Ishikawa (cell line): ENCODE measurements around the gene MACROD2.

Source experiments
- CEBPB ChIP-seq: IDR thresholded peaks from 2 replicates; pipeline ENCODE4 v1.6.1; 2012
- CREB1 ChIP-seq: IDR thresholded peaks from 2 replicates; pipeline ENCODE4 v1.6.1; 2012; ENCODE audit warnings: low read depth
- EGR1 ChIP-seq: IDR thresholded peaks from 2 replicates; pipeline ENCODE4 v1.6.1; 2012
- EP300 ChIP-seq: IDR thresholded peaks from 2 replicates; pipeline ENCODE4 v1.6.1; 2012; ENCODE audit warnings: borderline replicate concordance
- FOXM1 ChIP-seq: IDR thresholded peaks from 2 replicates; pipeline ENCODE4 v1.6.1; 2012; ENCODE audit warnings: low read depth, borderline replicate concordance
- NFIC ChIP-seq: IDR thresholded peaks from 2 replicates; pipeline ENCODE4 v1.6.1; 2012
- RAD21 ChIP-seq: IDR thresholded peaks from 2 replicates; pipeline ENCODE4 v1.6.1; 2012; ENCODE audit warnings: low read depth
- TAF1 ChIP-seq: IDR thresholded peaks from 2 replicates; pipeline ENCODE4 v1.6.1; 2012; ENCODE audit warnings: low read depth, mild to moderate bottlenecking
- TCF12 ChIP-seq: IDR thresholded peaks from 2 replicates; pipeline ENCODE4 v1.6.1; 2012; ENCODE audit warnings: low read depth
- TEAD4 ChIP-seq: IDR thresholded peaks from 2 replicates; pipeline ENCODE4 v1.6.1; 2012
- YY1 ChIP-seq: IDR thresholded peaks from 2 replicates; pipeline ENCODE4 v1.6.1; 2012; ENCODE audit warnings: low read depth
- ZBTB7A ChIP-seq: IDR thresholded peaks from 2 replicates; pipeline ENCODE4 v1.6.1; 2012; ENCODE audit warnings: low read depth
- TF ChIP-seq, protein P1 (sequence below): IDR thresholded peaks from 2 replicates; pipeline ENCODE4 v1.6.1; 2012; ENCODE audit warnings: low read depth, mild to moderate bottlenecking
- TF ChIP-seq, protein P2 (sequence below): IDR thresholded peaks from 2 replicates; pipeline ENCODE4 v1.6.1; 2012
- TF ChIP-seq, protein P3 (sequence below): IDR thresholded peaks from 2 replicates; pipeline ENCODE4 v1.6.1; 2012

Gene MACROD2

DNA sequence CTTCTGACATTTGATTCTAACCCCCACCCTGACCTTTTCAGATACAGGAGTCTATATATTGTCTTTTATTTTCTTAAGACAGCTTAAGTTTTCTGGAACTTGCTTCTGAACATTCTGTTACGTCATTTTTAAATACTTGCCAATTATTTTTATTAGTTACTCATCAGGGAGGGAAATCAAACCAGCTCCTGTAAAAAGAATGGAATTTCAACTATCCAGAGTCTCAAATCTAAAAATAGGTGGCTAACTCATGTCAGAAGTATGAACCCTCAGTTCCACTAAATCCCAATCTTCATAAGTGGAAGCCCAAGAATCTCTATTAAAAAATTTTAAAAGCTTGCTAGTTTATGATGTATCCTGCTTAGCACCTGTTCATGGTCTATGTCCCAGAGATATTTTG is 1677.9 kb downstream of the MACROD2 start:
- no peak for TF ChIP-seq NFIC
- no peak for TF ChIP-seq EP300
- no peak for TF ChIP-seq FOXM1
- no peak for TF ChIP-seq TEAD4
- TF ChIP-seq, protein P1, sequence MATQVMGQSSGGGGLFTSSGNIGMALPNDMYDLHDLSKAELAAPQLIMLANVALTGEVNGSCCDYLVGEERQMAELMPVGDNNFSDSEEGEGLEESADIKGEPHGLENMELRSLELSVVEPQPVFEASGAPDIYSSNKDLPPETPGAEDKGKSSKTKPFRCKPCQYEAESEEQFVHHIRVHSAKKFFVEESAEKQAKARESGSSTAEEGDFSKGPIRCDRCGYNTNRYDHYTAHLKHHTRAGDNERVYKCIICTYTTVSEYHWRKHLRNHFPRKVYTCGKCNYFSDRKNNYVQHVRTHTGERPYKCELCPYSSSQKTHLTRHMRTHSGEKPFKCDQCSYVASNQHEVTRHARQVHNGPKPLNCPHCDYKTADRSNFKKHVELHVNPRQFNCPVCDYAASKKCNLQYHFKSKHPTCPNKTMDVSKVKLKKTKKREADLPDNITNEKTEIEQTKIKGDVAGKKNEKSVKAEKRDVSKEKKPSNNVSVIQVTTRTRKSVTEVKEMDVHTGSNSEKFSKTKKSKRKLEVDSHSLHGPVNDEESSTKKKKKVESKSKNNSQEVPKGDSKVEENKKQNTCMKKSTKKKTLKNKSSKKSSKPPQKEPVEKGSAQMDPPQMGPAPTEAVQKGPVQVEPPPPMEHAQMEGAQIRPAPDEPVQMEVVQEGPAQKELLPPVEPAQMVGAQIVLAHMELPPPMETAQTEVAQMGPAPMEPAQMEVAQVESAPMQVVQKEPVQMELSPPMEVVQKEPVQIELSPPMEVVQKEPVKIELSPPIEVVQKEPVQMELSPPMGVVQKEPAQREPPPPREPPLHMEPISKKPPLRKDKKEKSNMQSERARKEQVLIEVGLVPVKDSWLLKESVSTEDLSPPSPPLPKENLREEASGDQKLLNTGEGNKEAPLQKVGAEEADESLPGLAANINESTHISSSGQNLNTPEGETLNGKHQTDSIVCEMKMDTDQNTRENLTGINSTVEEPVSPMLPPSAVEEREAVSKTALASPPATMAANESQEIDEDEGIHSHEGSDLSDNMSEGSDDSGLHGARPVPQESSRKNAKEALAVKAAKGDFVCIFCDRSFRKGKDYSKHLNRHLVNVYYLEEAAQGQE: no peak
- TF ChIP-seq, protein P2, sequence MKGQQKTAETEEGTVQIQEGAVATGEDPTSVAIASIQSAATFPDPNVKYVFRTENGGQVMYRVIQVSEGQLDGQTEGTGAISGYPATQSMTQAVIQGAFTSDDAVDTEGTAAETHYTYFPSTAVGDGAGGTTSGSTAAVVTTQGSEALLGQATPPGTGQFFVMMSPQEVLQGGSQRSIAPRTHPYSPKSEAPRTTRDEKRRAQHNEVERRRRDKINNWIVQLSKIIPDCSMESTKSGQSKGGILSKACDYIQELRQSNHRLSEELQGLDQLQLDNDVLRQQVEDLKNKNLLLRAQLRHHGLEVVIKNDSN: no peak
- no peak for TF ChIP-seq CREB1
- TF ChIP-seq YY1: no peak
- TF ChIP-seq CEBPB: no peak

DNA sequence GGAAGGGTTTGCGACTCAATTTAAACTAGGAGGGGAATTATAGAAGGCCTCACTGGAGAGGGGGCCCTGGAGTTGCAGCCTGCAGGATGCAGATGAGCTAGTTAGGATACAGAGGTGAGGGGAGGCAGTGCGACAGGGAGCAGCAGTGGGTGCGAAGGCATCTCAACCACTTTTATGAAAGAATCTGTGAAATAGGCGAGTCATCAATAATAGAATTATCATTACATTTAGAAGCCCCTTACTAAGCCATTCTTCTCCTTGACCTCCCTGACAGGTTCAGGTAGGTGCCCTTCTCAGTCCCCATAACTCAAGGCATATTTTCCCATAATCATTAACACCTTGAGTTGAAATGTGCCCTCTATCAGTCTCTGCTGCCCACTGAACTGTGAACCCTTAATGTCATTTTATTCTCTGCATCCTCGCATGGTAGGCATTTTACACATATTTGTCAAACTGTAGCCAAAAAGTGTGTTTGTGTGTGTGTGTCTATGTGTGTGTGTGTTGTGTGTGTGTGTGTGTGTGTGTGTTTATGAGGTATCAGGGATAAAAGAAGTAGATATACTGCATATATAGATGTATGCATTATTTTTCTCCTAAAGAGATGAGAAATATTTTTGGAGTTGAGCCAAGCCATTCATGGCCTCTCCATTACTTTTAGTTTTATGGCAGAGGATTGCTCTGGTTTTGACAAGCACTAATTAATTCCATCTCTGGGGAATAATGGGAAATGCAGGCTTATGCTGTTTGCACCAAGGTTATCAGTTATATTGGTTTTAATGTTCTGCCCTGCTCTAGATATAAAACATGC is 1679.1 kb downstream of the MACROD2 start:
- no peak for TF ChIP-seq NFIC
- TF ChIP-seq YY1: no peak
- TF ChIP-seq, protein P2: no peak
- TF ChIP-seq TCF12: no peak
- no peak for TF ChIP-seq EP300
- no peak for TF ChIP-seq ZBTB7A

DNA sequence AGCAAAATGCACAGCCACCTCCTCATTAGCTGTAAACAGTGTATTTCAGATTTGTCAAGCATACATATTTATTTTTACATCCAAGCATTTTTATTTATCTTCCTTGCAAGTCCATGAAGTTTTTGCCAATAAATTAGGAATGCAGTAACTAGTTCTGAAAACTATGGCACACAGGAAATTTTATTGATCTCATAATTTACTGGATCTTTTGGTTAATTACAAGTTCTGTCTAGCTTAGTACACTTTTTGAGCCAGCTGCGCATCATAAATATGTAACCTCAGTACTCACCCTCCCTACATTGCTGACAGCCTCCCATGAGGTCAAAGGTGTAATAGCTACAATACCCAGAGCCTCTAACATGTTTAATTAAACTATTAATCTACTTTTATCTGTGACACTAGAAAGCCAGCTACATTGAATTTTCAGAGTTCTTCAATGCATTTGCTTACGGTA is 1679.8 kb downstream of the MACROD2 start:
- TF ChIP-seq YY1 (no peak), TEAD4 (no peak), ZBTB7A (no peak), CEBPB (no peak), CREB1 (no peak), TAF1 (no peak), EGR1 (no peak), TCF12 (no peak), NFIC (no peak)
- TF ChIP-seq, protein P3, sequence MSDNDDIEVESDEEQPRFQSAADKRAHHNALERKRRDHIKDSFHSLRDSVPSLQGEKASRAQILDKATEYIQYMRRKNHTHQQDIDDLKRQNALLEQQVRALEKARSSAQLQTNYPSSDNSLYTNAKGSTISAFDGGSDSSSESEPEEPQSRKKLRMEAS: no peak
- TF ChIP-seq, protein P1: no peak

DNA sequence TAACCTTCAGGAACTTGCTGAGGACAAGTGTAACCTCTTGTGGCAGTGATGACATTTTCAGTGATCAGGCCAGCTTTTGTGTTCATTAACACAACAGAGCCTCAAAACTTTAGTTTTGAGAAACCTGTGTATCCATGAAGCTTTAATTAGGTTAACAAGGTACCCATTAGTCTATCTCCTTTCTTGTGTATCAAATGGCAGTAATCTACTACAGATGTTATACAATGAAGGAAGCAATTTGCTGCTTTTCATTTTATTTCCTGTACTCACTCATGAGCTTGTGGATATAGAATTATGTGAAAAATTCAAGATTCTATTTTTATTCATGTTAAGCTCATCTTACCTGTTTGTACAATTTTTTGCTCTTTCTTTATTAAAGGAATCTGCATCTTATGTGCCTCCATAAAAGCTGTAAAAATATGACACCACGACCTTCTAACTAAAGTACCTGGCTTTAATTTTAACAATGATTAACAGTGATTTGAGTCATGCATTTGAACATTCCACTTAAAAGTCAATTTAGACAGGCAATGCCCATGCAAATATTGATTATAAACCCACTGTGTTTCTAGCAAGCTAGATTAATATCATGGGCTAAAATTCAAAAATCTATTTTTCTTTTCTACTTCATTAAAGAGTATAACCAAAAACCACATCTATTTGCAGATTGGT is 1680.6 kb downstream of the MACROD2 start:
- TF ChIP-seq NFIC: no peak
- TF ChIP-seq EP300: no peak
- TF ChIP-seq FOXM1: no peak
- TF ChIP-seq, protein P2: no peak
- no peak for TF ChIP-seq CEBPB
- TF ChIP-seq TEAD4: no peak
- TF ChIP-seq CREB1: no peak
- TF ChIP-seq ZBTB7A: no peak
- no peak for TF ChIP-seq RAD21
- TF ChIP-seq, protein P1: no peak
